ENCODE data around the gene SEPTIN7.
A peak's percentile ranks its signal among the peaks of the same experiment; 100 is the strongest.

The SEPTIN7 gene

DNA sequence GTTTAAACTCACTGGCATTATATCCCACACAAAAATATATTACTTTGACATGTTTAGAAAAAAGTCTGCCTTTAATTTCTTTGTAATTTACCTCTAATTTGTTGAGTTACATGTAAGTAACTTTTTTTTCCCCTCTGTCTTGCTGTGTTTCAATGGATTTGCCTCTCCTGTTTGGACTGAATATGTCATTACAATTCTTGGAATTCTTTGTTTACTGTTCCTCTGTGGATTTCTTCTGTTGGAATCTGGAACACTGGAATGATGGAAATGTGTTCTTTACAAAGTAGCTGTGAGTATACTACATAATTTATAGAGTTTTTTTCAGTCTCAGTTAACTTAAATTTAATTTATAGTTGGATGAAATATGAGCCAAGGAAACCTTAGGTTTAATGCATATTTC lies 30.4 kb downstream of the SEPTIN7 start:
- peak; percentile 64 to 67 for DNase-seq (ENCODE audit: low read depth in 2 of 2)

DNA sequence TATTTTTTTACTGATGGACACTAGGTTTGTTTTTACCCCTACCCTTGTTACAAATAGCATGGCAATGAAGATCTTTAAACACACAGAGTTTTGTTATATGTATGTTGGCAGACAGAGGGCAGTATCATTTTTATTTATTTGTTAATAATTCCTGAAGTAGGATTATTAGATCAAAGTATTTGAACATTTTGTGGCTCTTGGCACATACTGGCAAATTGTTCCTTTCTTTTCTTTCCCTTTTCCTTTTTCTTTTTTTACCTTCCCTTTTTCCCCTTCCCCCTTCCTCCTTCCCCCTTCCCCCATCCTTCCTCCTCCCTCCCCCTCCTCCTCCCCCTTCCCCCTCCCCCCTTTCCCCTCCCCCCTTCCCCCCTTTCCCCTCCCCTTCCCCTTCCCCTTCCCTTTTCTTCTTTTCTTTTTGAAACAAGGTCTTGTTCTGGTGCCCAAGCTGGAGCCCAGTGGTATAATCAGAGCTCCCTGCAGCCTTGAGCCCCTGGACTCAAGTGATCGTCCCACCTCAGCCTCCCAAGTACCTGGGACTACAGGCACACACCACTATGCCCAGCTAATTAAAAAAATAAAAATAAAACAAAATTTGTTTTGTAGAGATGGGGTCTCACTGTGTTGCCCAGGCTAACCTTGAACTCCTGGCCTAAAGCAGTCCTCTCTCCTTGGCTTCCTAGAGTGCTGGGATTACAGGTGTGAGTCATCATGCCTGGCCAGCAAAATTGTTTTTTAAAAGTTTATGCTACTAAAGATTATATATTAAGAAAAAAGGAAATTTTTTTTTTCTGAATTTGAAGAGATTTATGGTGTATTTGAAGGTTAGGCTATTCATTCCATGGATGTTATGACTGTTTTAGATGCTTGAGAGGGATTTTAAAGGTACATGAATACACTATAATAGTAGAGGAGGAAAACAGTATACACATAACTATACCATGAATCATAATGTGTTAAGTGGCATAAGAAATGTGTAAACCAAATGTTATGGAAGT lies 39.3 kb downstream of the SEPTIN7 start:
- DNase-seq (ENCODE audit: low read depth in 2 of 2): peak; percentile 72 to 78

- no peak for DNase-seq (ENCODE audit: low read depth in 2 of 2)
Observed at GRCh38 chr7:35846816-35847412, 46.1 kb downstream of the SEPTIN7 start.

GRCh38 chr7:35848725-35849124 lies 47.9 kb downstream of the SEPTIN7 start:
- no peak for DNase-seq (ENCODE audit: low read depth in 2 of 2)

GRCh38 chr7:35849158-35849831 lies 48.4 kb downstream of the SEPTIN7 start:
- no peak for DNase-seq (ENCODE audit: low read depth in 2 of 2)

- no peak for DNase-seq (ENCODE audit: low read depth in 2 of 2)
Observed at GRCh38 chr7:35849954-35850353, 49.1 kb downstream of the SEPTIN7 start.
